CD4-positive, alpha-beta T cell (primary cell): ENCODE measurements around the gene FGF14. TPM values are rescaled to one million over a fixed set of nuclear protein-coding genes. Genes with fewer than 3 reads are reported as not detected.

Source experiments
- ATAC-seq: fragments of 200-7000 bp; cut with Tn5 transposase; one replicate; pipeline ENCODE4 v1.10.0; 2022; ENCODE audit warnings: mild to moderate bottlenecking; ENCODE audit not compliant: poor library complexity
- CTCF ChIA-PET: fragments of 350-600 bp; sonication (Branson Sonifier 250); formaldehyde crosslinking; loops from one replicate; lab custom pipeline; 2021; ENCODE audit warnings: antibody characterized with exemption, inconsistent platforms; lab: Charles Lee
- POLR2A ChIA-PET: fragments of 350-600 bp; sonication (Branson Sonifier 250); formaldehyde crosslinking; loops from one replicate; lab custom pipeline; 2021; ENCODE audit warnings: antibody characterized with exemption, inconsistent platforms; lab: Charles Lee
- DNase-seq, 14 experiments: peaks; one replicate each; pipeline ENCODE4 v3.0.0-alpha.2; 2013 to 2020; ENCODE audit warnings: mixed read lengths in 2 of 14
- H3K27ac ChIP-seq, 2 donors: one replicate each; pipeline versions ENCODE4 v1.5.1 to v1.7.0; 2013; ENCODE audit warnings: low read length in 2 of 2, low read depth in 1 of 2, mild to moderate bottlenecking in 1 of 2
- H3K27me3 ChIP-seq, 2 experiments: 1 replicate in 1 of 2; 2 replicates in 1 of 2; pipeline versions ENCODE4 v1.6.1 to v1.7.0; 2013; ENCODE audit warnings: low read length in 2 of 2, control low read depth in 1 of 2, mild to moderate bottlenecking in 1 of 2, moderate library complexity in 1 of 2; ENCODE audit not compliant: insufficient read depth in 2 of 2, control insufficient read depth in 1 of 2
- H3K36me3 ChIP-seq: one replicate; pipeline ENCODE4 v1.6.1; 2013; ENCODE audit warnings: low read length, control low read depth; ENCODE audit not compliant: insufficient read depth
- H3K4me1 ChIP-seq: one replicate; pipeline ENCODE4 v1.6.1; 2013; ENCODE audit warnings: low read length, control low read depth; ENCODE audit not compliant: insufficient read depth
- H3K4me3 ChIP-seq: one replicate; pipeline ENCODE4 v1.5.1; 2013; ENCODE audit warnings: mild to moderate bottlenecking, low read length, moderate library complexity
- H3K9me3 ChIP-seq, 2 experiments: 1 replicate in 1 of 2; 2 replicates in 1 of 2; pipeline versions ENCODE4 v1.6.1 to v1.7.0; 2013; ENCODE audit warnings: low read length in 2 of 2, mild to moderate bottlenecking in 2 of 2, control low read depth in 1 of 2, moderate library complexity in 1 of 2; ENCODE audit not compliant: control insufficient read depth in 1 of 2, insufficient read depth in 1 of 2
- H3K27ac Mint-ChIP-seq: one replicate; pipeline ENCODE4 v1.8.0; 2020; ENCODE audit warnings: mixed read lengths
- H3K27me3 Mint-ChIP-seq: one replicate; pipeline ENCODE4 v1.8.0; 2021; ENCODE audit warnings: mixed read lengths
- H3K36me3 Mint-ChIP-seq: one replicate; pipeline ENCODE4 v1.8.0; 2021; ENCODE audit warnings: low read depth, mixed read lengths
- H3K4me1 Mint-ChIP-seq: one replicate; pipeline ENCODE4 v1.8.0; 2021; ENCODE audit warnings: low read depth, mixed read lengths
- H3K4me3 Mint-ChIP-seq: one replicate; pipeline ENCODE4 v1.8.0; 2020; ENCODE audit warnings: mild to moderate bottlenecking, mixed read lengths
- H3K9me3 Mint-ChIP-seq: one replicate; pipeline ENCODE4 v1.8.0; 2020; ENCODE audit warnings: mixed read lengths
- intact Hi-C, 2 experiments: fragments of 100-400 bp; cut with DNase I in 1 of 2; cut with micrococcal nuclease in 1 of 2; formaldehyde crosslinking; loops; one replicate each; pipeline versions ENCODE4 v1.15.1 to v1.9.0; 2023 to 2025; cut with DNase I, micrococcal nuclease
- total RNA-seq, 174 experiments: library from RNA in 2 of 174; stranded (reverse) in 2 of 174; gene quantifications; one replicate each; pipeline ENCODE4 v1.2.3 and lab custom pipeline; 2021 to 2026
- TF ChIP-seq, protein P1 (sequence below): fragments of 200-600 bp; IDR thresholded peaks from one replicate; pipeline ENCODE4 v1.8.0; 2022; ENCODE audit warnings: antibody characterized with exemption, mild to moderate bottlenecking

Gene FGF14
- total RNA-seq, 2 experiments from 2014 or later, result not detected

DNA sequence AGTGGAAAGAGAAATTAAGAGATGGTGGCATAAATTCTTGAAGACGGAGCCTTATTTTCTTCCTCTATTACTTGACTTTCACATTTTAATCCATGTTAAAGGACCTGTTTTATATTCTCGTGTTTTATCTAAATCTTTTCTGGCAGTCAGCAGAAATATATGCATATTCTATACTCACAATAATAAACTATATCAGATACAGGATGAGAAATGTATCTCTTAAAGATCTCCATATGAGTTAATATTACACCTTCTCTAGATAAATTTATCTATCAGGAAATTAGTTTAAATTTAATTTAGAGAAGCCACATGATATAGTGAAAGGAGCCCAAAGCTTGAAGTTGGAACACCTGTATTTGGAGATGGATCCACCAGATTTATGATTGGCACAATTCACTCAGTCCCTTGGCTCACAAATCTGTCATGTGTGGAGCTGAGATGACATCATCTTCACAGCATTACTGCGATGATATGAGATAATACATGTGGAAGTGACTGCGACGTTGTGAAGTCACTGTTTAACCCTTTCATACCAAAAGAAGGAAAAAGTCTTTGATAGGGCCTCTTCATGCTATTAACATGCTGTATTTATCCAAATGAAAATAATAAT lies 216.4 kb downstream of the FGF14 start:
- ChIA-PET CTCF (no interaction called here), POLR2A (no interaction called here)
- H3K36me3 Mint-ChIP-seq, result no peaks in the 10 kb centered on the region
- H3K9me3 ChIP-seq, result no peaks in the 10 kb centered on the region
- H3K27ac Mint-ChIP-seq, result no peak overlapping the region
- no peaks in the 10 kb centered on the region for H3K9me3 Mint-ChIP-seq
- intact Hi-C loops, result no loop called here
- H3K36me3 ChIP-seq, result no peaks in the 10 kb centered on the region
- no peak overlapping the region for H3K4me3 ChIP-seq
- H3K27ac ChIP-seq, result no peak overlapping the region
- H3K27me3 ChIP-seq, result peaks cover 0 to 3% of the 10 kb centered on the region in 2 experiments
- peaks cover 4% of the 10 kb centered on the region for H3K27me3 Mint-ChIP-seq
- TF ChIP-seq, protein P1, sequence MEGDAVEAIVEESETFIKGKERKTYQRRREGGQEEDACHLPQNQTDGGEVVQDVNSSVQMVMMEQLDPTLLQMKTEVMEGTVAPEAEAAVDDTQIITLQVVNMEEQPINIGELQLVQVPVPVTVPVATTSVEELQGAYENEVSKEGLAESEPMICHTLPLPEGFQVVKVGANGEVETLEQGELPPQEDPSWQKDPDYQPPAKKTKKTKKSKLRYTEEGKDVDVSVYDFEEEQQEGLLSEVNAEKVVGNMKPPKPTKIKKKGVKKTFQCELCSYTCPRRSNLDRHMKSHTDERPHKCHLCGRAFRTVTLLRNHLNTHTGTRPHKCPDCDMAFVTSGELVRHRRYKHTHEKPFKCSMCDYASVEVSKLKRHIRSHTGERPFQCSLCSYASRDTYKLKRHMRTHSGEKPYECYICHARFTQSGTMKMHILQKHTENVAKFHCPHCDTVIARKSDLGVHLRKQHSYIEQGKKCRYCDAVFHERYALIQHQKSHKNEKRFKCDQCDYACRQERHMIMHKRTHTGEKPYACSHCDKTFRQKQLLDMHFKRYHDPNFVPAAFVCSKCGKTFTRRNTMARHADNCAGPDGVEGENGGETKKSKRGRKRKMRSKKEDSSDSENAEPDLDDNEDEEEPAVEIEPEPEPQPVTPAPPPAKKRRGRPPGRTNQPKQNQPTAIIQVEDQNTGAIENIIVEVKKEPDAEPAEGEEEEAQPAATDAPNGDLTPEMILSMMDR, result no peak
- ATAC-seq, result no peak
- no peaks in the 10 kb centered on the region for H3K4me1 ChIP-seq
- DNase-seq, result no peak
- no peak overlapping the region for H3K4me3 Mint-ChIP-seq
- no peaks in the 10 kb centered on the region for H3K4me1 Mint-ChIP-seq

DNA sequence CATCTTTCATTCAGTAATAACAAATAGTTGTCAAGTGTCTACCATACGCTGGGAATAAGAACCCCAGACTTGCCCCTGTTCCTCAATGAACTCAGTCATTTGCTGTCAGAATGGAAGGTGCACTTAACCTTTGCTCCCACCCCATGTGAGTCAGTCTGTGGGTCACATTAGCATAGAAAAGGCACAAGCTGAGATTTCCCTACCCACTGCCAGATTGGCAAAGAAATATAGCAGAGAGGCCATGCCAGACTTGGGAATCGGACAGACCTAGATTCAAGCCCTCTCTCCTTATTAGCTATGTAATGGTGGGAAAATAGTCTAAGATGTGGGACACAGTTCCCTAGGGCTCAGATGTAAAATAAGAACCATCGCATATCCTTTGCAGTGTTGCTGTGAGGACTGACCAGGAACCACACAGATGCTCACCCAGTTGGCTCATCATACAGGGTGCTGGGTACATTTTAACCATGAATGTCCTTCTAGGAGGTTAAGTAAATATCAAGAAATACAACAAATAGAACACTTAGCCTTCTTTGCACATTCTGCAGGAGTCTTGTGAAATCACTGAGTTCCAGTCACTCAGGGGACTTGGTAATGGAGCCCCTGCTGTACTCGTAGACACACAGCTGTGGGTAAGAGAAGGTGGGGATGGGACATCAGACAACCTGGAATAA lies 218.2 kb downstream of the FGF14 start:
- CTCF ChIA-PET, result no interaction called here
- no peaks in the 10 kb centered on the region for H3K9me3 ChIP-seq
- H3K4me3 ChIP-seq, result no peak overlapping the region
- DNase-seq (no peak), ATAC-seq (no peak)
- no peaks in the 10 kb centered on the region for H3K9me3 Mint-ChIP-seq
- H3K4me1 ChIP-seq, result no peaks in the 10 kb centered on the region
- no peak overlapping the region for H3K27ac ChIP-seq
- H3K36me3 Mint-ChIP-seq, result no peaks in the 10 kb centered on the region
- intact Hi-C loops, result no loop called here
- POLR2A ChIA-PET, result no interaction called here
- H3K36me3 ChIP-seq, result no peaks in the 10 kb centered on the region
- no peak overlapping the region for H3K27ac Mint-ChIP-seq
- no peaks in the 10 kb centered on the region for H3K4me1 Mint-ChIP-seq
- TF ChIP-seq, protein P1, result no peak
- H3K27me3 ChIP-seq, result peaks cover 0 to 3% of the 10 kb centered on the region in 2 experiments
- no peak overlapping the region for H3K4me3 Mint-ChIP-seq
- peaks cover 4% of the 10 kb centered on the region for H3K27me3 Mint-ChIP-seq

DNA sequence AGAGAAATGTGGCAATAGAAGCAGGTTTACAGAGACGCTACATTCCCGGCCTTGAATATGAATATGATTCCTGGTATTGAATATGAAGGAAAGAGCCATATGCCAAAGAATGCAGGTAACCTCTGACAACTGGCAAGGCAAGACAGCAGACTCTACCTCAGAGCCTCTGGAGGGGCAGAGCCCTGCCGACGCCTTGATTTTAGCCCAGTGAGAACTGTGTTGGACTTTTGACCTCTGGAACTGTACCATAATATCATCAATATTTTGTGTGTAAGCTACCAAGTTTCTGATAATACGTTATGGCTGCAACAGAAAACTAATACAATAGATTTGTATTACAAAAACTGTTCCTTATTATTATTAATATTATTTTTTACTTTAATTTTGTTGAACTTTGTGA lies 219.7 kb downstream of the FGF14 start:
- ATAC-seq, result no peak

More for the DNA sequence above, 219.7 kb downstream of the FGF14 start:
- intact Hi-C loops, result no loop called here
- Mint-ChIP-seq H3K4me3 (no peak overlapping the region), H3K27ac (no peak overlapping the region), H3K27me3 (peaks cover 4% of the 10 kb centered on the region), H3K4me1 (no peaks in the 10 kb centered on the region), H3K36me3 (no peaks in the 10 kb centered on the region), H3K9me3 (no peaks in the 10 kb centered on the region)
- Histone ChIP-seq H3K27me3 (no peaks in the 10 kb centered on the region), H3K36me3 (no peaks in the 10 kb centered on the region), H3K4me3 (no peak overlapping the region), H3K27ac (no peak overlapping the region), H3K9me3 (no peaks in the 10 kb centered on the region), H3K4me1 (no peaks in the 10 kb centered on the region)
- TF ChIP-seq, protein P1, result no peak
- POLR2A ChIA-PET, result no interaction called here
- CTCF ChIA-PET, result no interaction called here
- no peak for DNase-seq
